Middle frontal gyrus (tissue), 1 donor: ENCODE results near the gene SLC22A23.

Experiments used
- DNase-seq: peaks from one replicate; pipeline ENCODE4 v3.0.0-alpha.2; 2015; ENCODE audit warnings: low spot score; ENCODE audit errors: extremely low spot score

Gene SLC22A23

DNA sequence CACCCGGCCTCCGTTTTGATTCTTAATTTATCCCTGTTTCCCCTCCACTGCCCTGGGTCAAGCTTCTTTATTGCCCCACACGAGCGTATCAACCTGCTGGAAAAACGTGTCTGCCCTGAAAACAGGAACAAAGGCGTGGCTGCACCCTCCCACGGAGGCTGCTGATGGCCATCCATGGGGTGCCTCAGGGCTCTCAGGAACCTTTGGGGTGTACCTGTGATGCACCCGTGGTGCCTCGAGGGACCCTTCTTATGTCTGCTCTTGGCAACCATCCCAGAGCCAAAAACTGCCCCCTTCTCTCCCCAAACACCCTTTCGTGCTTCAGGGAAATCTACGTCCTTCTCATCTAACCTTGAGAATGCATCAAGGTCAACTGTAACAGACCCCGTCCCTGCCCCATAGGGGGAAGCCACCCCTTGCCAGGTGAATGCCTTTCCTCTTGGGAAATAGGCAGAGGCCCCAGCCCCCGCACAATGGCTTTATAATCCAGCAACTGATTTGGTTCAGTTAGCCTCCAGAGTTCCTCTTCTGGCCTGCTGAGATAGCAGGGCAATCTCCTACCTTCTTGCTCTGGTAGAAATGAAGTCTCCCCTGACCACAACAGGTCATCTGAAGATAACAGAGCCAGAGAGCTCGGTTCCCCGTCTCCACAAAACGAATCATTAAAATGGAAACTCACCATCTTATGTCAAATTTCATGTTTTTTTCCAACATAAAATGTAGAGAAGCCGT lies 168.7 kb downstream of the SLC22A23 start:
- DNase-seq = no peak

DNA sequence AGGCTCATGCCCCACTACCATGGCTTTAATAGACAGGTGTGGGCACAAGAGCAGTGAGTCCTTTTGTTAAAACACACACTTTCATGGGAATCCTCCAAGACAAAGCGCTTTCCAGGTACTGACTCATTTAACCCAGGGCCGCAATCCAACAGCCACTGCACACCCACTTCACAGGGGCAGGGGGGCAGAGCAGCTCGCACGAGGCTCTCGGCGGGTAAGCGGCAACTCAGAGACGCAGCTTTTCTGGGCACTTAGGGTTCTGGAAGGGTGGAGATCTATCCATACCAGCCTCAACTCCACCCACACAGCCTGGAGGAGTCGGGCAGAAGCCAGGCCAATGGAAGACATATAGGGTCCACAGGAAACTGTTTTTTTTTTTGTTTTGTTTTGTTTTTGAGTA lies 169.5 kb downstream of the SLC22A23 start:
- DNase-seq = no peak

DNA sequence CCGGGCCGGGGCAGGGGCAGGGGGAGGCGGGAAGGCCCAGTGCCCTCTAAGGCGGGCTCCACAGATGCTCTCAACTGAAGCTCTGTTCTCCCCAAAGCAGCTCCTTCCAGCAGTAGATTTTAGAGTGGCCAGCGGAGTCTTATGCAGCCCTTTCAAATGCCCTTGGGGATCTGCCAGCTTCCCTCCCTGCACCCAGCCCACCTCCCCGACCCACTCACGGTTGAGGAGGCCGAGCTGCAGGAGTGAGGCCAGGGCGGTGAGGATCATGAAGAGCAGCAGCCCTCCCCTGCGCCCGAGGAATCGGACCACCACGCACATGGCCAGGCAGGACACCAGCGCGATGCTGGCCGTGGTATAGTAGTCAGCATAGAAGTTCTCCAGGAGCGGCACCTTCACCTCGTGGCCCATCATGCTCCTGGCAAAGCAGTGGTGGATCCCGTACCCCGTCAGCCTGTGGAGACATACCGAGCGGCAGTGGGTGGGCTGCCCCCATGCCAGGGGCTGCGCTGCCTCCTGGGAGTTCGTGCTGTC lies 170.1 kb downstream of the SLC22A23 start:
- no peak for DNase-seq

DNA sequence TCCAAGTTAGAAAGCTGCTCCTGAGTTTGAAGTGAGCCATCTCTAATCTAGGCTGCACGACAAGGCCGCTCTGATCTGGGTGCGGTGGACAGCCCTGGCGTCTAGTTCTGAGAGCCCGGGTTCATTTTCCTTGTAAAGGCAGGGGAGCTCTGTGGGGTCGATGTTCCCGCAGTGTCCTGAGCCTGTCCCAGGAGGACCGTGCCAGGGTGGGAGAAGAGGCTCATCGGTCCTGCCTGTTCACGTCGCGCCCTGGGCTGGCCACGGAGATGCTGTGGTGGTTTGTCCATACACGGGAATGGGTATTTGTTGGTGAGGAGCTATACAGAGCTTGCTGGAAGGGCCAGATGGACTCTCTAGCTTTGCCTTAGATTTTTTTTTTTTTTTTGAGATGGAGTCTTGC lies 171.1 kb downstream of the SLC22A23 start:
- DNase-seq = no peak

DNA sequence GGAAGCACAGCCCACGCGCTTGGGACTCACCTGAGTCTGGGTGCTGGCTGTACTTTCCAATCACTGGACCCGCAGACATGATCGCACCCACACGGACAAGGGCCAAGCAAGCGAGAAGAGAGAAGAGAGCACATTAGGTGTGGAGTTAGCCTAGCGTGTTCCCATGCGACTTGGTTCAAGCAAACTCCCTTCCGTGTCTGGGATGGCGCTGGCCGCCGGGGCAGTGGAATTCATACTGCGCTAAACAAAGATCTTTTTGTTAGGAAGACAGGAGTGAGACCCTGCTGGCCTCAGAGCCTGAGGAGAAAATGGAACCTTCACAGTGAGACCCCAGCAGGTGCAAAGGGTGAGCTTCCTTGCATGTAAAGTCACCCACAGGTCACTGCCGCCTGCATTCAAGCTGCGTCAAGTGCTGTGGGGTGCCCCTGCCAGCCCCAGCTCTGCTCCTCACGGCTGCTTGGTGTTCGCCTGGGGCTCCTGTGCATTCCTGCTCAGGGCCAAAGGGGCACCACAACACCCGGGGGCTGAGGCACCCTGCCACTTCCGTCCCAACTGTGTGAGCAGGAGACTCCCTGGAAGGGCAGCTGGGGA lies 171.7 kb downstream of the SLC22A23 start:
- DNase-seq = no peak

DNA sequence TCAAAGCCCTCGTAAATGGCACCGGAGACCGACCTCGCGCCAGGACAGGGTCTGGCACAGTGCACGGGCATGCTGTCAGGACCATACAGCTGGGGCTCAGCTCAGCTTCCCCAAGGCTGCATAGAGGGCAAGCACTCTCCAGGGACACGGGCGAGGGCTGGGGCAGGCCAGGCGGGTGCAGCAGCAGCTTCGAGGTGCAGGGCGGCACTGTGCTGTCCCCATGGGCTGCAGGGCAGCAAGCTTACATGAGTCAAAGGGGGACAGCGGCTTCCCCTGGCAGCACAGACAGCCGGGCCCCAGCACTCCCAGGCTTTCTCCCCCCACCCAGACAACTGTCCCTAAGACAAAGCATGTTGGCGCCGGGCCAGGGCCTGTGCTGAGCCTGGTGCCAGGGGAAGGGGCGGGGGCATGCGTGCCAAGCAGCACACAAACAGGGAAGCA lies 172.4 kb downstream of the SLC22A23 start:
- no peak for DNase-seq

DNA sequence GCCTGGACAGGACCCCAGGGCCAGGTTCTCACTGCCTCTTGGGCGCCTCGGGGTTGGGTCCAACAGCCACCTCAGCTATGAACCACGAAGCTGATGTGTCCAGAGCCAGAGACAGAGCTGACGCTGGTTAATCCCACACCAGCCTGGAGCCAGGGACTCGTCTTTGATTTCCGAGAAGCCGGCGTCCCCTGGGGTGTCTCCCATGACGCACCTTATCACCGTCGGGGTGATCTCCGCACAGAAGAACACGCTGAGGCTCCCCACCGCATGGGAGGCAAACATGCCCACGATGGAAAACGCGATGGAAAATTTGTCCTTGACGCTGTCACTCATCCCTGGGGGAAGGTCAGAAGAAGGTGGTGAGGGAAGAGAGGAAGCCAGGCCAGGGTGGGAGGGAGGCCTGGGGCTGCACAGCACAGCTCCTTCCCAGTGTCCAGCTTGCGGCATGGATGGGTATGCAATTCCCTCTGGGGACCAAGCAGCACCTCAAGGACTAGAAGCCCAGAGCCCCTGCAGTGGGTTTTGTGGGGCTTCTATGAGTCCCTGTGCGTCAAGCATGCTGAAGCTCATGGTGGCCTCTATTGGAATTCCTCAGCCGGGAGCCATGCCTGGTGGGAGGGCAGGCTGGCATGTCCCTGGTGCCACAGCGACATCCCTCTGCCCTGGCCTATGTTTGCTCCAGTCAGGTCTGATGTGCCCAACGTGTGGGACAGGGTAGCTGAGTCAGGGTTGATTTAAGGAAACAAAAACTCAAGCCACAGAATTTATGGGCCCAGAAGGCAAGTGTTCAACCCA lies 173.0 kb downstream of the SLC22A23 start:
- no peak for DNase-seq

DNA sequence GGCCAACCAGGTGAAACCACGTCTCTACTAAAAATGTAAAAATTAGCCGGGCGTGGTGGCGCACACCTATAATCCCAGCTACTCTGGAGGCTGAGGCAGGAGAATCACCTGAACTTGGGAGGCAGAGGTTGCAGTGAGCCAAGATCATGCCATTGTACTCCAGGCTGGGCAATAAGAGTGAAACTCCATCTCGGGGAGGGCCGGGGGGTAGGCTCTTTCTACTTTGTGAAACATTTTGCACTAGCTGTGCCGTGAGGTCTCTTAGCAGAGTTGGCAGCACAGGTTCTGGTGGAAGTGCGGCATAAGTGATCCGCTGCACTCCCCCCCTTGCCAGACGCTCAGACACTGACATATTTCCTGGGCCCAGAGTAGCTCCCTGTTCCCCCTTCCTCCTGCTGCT lies 173.6 kb downstream of the SLC22A23 start:
- DNase-seq = no peak

DNA sequence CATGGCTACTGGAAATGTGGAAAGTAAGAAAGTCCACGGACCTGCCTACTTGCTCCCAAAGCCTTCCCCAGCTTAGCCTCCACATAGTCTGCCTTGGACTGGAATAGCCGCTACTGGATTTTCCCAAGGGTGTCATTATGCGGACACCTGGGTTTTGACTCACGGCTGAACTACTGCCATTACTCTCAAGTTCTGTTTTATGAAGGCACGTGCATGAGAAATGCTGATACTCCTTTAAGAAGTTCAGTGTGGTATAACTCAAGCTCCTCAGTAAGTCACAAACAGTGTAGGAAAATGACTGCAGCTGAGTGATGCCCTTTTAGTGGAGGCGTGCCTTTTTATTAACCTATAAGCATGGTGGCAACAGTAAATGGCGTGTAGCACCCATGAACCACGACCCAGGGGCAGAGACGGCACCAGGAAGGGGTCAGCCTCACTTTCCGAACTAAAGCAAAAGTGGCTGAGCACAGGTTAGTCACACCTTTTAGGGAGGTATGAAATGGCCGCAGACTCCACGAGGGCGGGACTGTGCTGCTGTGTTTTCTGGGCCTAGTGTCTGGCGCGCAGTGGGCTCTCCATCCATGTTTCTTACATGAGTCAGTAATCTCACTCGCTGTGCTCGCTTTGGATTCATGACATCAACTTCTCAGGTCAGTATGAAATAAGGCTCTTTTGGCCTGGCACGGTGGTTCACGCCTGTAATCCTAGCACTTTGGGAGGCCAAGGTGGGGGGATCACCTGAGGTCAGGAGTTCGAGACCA lies 174.2 kb downstream of the SLC22A23 start:
- DNase-seq = no peak

DNA sequence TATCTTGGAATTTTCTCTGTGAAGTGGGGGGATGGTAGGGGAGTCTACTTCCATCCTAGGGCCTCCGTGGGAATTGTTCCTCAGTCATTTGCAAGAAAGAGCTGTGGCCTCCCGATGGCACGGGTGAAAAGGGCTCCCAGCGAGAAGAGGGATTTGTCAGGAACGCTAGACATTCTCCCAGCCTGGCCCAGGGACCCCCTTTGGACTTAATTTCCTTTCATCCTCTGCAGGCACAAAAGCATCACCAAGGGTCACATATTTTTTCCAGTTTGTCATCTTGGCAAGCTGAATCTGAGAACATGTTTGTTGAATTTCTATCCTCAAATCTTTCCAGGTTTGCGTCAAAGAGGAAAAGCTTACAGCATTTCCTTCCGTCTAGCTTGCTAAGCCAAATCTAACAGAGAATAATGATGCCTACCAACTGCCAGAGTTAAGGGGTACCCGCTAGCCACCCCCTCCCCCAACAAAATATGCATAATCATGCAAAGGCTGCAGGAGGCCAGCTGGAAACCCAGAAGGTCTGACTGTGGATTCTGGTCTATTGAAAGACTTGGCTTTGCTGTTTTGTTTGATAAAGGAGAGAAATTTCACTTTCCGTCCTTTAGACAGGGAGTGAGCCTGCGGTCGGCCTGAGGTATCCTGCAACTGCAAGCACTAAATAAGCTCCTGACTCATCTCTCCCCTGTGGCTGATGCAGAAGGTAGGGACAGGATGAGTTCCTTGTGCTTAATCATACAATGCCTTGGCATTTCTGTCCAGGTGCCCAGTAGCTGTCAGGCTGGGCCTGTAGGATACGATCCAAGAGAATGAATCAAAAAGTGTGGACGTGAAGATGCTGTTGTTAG lies 175.0 kb downstream of the SLC22A23 start:
- no peak for DNase-seq

DNA sequence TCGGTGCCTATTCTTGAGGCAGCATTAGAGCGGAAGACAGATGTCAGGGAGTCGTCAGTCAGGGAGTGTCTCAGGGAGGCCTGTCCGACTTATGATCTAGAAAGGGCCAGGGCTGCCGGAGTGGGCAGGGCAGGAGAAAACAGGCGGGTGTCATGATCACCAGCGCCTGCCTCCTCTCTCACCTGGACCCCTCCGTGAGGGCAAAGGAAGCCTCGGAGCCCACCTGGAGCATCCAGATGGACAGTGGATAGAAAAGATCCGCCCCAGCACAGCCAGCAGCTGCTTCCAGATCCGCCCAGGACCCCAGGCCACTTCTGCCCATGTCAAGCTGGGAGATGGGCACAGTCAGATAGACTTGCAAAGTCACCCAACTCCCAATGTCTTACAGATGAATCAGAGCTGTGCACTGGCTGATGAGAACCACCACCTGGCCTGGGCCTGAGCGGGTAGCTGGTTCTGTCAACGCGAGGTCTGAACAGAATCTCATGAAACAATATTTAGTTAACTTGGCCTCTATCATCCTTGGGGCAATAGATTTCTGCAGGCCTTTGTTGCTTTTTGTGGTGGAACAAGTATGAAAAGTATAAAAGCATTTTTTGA lies 175.9 kb downstream of the SLC22A23 start:
- DNase-seq = no peak

DNA sequence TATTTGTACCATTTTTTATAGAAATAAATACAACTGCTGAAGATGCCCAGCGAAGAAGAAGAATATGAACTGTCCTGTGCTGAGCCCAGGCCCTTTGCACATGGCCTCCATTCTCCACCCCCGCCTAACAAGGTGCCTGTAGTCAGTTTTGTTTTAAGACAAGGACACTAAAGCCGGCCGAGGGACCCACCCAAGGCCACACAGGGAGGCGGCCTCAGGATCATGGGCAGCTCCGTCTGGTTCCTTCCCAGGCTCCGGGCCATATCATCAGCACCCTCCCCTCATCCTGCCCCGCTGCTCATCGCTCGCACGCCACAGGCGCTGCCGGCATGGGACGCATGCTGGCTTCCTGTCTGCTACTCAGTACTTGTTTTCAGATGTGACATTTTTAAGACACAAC lies 176.8 kb downstream of the SLC22A23 start:
- DNase-seq = no peak

DNA sequence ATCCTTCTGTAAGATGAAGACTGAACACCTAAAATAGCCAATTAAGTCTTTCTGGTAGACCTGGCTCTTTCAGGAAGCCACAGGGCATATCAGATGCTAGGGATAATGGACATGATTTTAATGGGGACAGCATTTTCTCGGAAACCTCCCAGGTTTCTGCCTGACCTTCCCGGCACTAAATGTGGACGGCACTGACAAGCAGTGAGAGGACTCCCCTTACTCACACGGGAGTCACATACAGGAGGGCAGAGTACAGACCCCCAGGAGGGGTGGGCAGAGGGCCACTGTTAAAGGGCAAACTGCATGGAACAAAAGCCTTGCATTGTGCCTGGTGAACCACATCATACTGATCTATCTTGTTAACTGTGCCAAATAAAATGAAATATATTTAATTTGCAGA lies 178.2 kb downstream of the SLC22A23 start:
- DNase-seq = no peak

DNA sequence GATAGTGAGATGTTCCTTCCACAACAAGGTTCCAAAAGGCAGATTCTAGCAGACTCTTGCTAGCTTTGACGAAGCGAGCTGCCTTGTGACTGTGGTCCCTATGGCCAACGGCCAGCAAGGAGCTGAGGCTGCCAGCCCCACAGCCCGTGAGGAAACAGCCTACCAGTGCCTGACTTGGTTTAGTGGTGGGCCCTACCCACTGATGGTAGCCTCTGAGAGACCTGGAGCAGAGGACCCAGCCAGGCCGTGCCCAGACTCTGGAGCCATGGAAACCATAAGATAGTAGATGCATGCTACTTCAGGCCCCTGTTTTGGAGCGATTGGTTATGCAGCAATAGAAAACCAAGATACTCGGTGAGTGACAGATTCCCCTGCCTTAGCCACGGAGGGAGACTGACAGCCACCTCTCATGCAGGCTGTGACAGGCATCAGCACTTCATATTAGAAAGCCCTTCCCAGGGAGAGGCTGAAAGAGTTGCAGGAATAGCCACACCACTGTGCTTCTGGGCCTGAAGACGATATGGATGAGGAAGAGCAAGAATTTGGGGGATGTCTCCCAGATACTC lies 178.9 kb downstream of the SLC22A23 start:
- DNase-seq = no peak

DNA sequence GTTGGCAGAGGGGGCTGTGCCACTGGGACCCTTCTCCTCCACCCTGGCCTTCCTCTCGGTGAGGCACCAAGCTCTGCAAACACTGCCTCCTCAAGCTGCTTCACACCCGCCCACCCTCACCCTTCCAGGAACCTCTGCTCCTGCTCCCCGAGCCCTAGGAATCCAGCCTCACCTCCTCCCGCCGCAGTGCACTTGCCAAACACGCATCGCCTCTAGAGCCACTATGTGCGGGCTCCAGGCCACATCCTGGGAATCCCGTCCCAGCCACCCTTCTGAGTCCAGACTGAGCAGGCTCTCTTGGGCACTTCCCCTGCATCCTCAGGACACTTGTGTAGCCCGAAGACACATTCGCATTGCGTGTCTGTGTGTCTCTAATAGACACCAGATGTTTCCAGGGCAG lies 179.6 kb downstream of the SLC22A23 start:
- DNase-seq = no peak

DNA sequence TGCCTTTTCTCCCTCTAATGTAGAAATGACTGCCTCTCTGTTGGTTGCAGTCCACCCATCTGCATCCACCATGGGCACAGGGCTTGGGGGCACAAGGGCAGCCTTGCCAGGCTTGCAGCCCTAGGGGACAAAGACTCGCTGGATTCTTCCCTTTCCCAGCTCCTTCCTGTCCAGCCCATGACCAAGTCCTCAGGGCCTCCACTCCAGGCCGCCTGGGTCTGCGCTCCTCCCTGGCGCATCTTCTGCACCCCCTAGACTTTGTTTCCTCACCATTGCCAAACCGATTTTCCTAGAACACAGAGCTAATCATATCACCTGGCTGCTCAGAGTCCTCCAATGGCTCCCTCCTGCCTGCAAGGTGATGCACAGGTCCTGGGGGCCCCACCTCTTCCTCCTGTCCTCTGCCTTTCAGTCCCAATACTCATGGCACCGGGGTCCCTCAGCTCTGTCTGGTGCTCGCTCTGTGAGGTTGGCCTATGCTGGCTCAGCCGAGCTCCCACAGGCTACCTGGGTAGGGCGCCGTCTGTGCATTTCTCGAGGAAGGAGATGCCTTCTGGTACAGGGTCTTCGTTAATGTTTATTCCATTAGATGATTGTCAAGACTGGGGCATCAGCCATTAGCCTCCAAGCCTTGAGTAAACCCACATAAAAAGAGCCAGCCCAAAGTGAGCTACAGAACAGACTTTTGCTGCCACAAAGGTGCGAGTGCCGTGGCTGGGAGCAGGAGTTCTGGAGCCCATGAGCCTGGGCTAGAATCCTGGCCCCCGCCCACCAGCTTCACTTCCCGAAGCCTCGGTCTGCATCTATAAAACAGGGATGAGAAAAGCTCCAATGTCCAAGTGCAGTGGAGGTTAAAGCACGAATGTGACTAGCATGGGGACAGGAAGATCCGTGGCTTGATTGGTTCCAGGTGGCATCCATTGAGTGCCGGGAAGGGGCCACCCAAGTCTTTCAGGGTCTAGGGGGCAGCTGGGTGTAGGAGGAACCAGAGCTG lies 180.4 kb downstream of the SLC22A23 start:
- DNase-seq = no peak

DNA sequence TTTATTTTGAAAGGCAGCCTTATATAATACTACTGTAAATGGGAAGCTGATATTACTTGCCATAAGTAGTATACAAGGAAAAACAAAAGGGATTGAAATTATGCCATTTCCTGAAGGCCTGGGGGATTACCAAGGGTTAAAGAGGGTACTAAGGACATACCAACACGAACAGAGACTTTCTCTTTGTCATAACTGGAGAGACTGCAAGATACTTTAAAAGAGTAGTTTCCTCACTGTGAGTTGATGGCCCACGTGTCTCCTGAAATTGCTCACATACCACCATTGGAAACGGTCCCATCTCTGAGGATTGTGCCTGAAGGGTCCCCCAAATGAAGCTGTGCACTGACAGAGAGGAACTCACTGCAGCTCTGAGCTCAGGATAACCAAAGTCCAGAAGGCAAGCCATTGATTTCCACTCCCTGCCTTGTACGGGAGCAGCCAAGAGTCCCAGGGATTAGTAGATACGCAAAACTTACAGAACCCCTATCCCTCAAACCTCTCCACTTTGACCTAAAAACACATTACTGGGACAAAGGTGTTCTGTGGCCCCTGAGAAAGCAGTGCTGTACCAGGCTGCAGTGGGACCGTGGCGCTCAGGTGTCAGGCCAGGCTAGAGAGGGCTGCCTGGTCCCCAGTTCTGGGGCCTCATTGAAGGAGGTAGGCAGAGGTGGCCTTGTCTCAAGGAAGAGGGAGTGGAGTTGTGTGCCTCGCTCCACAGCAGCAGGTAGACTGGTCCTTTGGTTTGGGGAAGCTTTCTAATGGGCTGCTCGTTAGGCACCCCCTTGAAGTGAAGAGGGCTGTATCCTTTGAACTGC lies 182.9 kb downstream of the SLC22A23 start:
- no peak for DNase-seq
